NK-92 (cell line): ENCODE results near the gene C1RL.

Source experiments
- DNase-seq: peaks from one replicate; lab custom pipeline; 2025; ENCODE audit not compliant: unreplicated experiment; lab: John Stamatoyannopoulos, UW

The C1RL gene

DNA sequence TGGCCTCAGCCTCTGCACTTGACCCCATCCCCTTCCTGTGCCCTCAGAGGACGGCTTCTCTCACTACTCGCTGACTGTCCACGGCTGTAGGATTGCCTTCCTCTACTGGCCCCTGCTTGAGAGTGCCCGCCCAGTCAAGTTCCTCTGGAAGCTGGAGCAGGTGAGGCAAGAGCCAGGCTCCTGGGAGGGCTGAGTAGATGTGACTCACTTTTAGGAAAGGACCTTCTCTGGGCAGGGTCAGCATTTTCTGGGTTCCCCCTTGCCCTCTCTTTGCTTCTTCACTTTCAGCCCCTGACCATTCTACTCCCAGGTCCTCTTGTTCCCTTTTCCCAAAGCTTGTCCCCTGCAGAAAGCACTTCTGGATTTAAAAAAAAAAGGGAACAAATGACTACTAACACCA is 28.9 kb upstream of the C1RL start:
- DNase-seq, result no peak

DNA sequence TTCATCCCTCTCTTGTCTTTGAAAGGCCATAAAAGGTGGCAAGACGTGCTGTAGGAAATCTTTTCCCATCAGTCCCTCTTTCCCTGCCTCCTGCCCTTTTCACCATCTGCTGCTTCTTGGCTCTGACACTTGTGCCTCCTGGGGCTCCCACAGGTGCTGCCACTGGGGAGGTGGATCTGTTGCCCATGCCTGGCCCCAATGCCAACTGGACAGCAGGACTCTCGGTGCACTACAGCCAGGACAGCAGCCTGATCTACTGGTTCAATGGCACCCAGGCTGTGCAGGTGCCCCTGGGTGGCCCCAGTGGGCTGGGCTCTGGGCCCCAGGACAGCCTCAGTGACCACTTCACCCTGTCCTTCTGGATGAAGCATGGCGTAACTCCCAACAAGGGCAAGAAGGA is 27.7 kb upstream of the C1RL start:
- no peak for DNase-seq

DNA sequence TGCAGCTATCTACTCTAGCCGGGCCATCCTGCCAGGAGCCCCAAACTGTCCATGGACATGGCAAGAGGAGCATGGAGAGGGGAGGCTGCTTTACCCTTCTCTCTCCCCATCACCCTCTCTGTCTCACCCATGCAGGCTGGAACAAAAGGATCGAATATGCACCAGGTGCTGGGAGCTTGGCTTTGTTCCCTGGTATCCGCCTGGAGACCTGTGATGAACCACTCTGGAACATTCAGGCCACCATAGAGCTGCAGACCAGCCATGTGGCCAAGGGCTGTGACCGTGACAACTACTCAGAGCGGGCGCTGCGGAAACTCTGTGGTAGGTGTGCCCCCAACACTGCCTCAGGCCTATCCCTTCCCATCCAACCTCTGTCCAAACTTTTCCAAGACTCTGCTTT is 27.1 kb upstream of the C1RL start:
- DNase-seq, result no peak

DNA sequence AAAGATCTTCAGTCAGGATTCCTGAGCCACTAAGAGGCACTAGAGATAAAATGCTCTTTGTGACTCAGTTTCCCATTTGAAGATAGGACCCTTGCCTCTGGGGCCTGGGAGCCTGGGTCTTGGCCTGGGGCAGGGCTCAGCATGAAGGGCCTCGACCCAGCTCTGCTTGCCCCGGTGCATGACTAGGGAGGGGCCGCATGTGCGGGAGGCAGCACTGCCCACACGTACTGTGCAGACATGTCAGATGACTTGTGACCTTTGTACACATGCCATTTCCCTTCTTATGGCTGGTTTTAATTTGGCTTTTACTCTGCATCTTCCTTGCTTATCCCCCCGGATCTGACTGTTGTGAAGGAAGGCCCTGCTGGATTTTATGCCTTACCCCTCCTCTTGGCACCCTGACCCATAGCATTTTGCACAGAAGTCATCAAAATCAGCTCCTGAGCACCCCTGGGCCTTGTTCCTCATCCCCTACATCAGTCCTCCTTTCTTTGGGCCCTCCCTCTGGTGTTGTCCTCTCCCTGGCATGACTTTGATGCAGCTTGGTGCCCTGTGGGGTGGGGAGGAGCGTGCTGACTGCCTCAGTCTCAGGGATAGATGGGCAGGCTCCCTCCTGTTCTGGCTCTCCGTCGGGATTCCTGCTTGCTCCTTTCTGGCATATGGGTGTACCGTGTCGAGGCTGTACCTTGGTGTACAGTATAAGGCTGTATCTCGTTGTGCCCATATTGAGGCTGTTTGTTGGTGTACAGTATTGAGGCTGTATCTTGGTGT is 25.6 kb upstream of the C1RL start:
- DNase-seq, result no peak

DNA sequence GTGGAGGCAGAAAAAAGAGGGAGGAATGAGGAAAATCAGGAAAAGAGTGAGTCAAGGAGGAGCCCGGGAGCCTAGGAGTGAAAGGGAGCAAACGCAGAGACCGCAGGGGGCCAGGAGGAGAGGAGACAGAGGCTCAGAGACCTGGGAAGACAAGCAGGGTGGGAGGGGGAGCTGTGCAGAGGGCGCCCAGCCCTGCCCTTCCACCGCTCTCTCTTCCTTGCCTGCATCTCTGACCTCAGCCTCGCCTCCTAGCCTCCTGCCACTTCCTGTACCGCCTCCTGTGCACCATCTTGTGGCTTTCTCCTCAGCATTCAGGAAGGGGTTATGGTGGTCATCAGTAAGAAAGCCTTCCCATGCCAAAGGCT is 22.5 kb upstream of the C1RL start:
- DNase-seq, result no peak

DNA sequence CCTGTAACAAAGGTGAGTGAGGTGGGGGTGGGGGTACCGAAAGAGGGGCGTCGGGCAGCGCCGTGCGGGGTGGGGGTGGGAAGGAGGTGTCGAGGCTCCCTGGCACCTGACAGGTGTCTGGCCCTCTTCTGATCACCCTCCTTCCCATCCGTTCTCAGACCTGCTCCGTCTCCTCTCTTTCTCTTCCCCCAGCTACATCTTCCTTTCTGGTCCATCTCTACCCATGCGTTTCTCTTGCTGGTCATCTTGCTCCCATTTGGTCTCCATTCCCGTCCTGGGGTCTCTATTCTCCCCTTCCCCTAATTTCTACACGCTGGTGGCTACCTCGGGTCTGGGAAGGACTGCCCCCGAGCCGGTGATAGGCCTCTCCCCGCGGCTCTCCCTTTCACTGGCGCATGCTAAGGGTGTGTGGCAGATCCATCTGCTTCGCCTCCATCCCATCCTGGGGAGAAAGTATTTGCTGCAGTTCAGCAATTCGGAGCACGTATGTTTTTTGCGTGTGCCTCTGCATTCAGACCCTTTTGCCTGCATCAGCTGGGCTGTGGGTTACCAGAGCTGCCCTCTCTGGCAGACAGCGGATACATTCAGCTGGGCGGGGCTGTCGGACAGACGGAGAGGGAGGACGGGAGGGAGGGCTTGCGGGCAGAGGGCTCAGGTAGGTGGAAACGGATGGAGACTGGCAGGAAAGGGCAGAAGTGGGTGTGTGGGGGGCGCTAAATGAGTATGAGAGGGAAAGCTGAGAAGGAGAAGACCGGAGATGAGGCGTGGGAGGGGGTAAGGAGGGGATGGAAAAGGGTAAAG is 21.9 kb upstream of the C1RL start:
- no peak for DNase-seq

DNA sequence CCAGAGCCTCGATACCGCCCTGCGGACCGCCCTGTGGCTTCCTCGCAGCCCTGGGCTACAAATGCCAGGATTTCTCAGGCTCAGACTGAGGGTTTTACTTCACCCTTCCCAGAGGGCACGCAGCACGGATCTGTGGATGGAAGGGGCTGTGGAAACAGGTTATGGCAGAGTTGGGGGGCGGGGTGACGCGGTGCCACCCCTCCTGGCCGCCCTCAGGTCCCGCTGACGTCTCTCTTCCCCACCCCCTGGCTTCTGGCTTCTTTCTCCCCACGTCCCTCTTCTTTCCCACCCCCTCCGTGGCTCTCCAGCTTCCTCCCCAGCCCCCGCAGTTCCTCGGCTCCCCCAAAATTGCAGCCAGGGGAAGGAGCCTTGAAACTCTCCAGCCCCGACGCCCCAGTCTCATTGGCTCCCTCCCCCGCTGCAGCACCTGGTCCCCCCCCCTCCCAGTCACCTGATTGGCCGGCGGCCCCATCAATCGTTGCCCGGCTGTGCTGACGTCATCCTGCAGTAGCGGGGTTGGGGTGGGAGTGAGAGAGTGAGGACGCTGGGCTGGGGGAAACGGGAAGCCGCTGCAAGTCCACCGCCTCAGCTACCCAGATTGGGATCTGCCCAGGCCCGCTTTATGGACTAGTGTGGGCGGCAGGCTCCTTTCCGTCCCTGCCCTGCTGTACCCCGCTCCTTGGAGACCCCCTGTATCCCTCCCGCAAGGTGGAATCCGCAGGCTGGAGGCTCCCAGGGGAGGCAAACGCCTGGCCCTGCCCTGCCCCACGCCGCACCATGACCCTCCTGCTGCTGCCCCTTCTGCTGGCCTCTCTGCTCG is 21.1 kb upstream of the C1RL start, which contains the start of gene CLSTN3:
Gene CLSTN3 (plus strand): TSS at position 500 of the 820 bp plus-strand sequence. CDS start 278 bp downstream, at position 778.
- DNase-seq, result peak; percentile 30

DNA sequence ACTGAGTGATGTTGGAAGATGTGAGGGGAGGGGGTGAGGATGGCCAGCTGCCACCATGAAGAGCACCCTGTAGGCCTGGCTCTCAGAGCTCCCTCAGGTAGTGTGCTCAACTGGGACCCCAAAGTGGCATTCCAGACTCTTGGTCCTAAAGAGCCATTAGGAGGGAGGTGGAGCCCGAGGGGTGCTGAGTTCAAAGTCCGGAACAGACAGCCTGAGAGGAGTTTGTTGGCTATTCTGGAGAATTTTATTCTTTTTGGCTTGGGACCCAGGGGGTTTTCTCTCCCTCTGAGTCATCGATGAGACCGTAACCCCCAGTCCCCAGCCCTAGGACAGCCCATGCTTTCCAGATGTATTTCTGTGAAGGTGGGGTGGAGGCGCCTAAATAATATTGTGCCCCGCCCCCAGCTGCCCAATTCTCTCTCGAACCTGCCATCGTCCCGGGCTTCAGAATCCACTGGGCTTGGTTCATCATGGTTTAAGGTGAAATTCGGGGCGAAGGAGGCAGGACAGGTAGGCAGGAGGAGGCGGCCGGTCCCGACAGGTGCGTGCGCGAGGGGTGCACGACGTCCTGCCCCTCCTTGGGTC is 20.4 kb upstream of the C1RL start:
- no peak for DNase-seq

DNA sequence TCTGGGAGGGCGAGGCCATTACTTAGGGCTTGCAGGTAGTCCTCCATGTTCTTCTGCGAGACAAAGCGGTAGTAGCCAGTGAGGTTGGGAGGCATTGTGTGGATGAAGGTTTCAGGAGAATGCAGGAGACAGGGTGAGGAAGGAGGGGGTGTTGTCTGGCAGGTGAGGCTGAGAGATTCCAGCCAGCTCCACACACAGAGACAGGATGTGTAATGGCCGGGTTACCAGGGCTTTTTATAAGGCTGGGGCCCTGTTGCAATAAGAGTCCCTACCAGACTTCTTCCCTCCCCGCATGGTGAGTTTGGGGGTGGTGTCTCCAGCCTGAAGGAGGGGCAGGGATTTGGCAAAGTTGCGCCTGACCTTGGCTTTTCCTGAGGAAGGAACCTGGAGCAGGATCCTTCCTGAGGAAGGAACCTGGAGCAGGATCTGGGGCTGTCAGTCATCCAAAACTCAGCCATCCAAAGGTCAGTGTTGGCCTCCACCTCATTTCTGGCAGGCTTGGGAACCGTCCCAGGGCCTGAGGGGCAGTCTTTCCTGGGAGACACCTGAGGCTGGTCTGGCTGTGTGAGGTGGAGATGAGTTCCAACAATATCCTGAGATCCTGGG is 19.8 kb upstream of the C1RL start, which contains the start of gene RBP5:
Gene RBP5 (minus strand): TSS at position 209 of the 606 bp plus-strand sequence. CDS start 114 bp downstream, at position 95.
- DNase-seq, result no peak

DNA sequence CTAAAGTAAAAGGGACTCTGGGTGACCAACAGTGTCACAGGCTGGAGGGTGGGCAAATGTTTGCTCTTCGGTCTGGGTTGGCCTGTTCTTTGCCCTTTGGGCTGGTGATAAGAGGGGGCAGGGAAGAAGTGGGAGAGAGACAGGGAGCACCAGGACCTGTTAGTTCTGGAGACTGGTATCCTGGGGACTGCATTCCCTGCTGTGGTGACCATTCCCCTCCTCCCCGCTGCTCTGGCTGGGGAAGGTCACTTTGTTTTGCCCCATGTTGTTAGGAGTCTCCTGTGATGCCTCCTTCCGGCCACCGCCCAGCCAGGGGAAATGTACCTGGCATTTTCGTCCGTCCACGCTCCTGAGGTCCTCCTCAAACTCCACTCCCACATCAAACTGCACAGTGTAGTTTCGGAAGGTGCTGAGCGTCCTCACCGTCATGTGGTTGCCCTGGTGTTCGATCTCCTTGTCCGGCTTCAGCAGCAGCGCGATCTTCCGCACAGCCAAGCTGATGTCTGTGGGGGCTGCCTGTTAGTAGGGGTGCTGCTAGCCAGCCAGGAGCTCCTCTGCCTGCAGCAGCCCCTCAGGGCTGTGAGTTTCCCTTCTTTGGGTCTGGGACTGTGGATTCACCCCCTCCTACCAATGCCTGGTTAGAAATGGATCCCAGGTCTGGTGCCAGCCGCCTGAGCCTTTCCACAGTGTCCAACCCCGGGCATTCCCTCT is 19.1 kb upstream of the C1RL start:
- no peak for DNase-seq

DNA sequence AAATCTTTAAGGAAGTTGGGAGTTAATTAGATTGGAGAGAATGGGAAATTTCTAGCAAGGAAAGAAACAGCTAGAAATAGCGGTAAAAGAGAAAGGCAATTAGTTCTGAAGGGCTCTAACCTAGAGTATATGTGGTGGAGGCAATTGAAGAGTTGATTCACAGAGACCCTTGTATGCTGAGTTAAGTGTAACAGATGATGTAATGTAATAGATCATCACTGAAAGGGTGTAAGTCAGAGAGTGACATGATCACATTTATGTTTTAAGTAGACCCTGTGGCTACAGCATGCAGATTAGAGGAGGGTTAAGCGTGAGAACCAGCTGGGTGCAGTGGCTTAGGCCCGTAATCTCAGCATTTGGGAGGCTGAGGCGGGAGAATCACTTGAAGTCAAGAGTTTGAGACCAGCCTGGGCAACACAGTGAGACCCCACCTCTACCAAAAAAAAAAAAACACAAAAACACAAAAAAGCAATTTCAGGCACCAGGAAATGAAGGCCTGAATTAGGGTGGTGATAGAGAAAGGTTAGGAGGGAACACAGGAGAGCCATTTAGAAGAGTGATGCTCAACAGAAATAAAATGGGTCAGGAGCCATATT is 16.7 kb upstream of the C1RL start:
- no peak for DNase-seq

DNA sequence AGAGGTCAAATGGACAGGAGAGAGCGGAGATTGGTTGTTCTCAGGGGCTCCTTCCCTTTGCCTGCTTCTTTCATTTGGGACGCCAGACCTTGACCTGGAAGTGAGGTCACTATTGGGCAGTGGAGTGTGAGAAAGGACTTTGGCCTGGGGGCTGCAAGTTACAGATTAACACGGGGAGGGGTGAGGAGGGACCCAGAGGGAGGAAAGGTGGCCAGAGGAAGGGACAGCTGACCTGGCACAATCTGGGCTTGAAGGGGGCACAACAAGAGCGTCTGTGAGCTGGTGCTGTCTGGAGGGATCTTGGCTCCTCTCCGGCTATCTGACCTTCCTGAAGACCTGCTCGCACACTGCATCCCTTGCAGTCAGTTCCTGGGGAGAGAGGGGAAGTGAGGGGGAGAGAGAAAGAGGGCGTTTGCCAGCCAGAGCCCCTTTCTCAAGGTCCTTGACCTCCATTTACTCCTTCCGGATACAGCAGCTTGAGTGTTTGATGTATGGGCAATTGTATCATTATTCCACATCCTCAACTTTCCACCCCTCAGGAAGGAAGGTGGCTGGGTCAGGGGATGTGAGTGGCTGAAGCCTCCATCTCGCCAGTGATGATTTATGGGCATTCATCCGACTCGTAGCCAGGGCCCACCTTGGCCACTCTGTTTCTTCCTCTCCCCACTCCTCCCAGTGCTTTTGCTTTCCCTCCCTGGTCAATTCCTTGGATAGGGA is 14.9 kb upstream of the C1RL start:
- DNase-seq, result no peak

DNA sequence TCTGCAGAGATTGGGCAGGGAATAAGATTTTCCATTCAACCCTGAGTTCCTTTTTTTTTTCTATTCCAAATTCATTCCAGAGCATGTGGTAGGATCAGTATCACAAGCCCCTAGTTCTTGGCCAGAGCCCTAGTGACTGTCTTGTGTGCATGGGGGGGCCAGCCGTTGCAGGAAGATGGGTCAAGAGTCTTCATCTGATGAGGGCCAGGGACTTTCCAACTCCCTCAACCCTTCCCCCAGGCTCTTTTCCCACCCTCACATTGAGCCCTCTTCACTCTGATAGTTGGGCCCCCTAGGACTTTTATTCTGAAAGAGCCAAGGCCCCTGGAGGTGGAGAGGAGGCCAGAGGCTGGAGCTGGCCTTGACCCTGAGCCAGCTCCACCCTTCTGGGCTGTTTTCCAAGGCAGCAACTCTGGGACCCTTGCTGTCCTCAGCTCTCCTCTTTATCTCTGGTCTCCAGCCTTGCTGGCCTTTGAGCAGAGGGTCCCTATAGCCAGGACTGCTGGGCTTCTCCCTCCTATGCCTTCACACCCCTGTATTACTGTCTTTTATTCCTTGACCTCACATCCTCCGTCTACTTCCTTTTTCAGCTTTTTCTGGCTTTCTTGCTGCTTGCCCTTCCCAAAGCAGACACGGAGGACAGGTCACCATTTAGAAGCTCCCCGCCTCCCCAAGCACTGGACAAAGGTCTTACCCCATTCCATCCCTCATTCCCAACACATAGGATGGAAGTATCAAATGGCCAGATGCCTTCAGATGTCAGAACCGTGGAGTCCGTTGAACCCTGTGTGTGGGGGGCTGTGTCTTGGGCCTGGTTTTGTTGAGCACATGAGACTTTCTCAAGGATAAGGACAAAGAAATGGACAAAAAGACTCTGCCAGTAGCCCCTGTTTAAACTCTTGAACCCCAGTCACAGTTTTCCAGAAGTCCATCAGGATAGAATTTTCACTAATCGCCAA is 14.1 kb upstream of the C1RL start:
- DNase-seq, result no peak

DNA sequence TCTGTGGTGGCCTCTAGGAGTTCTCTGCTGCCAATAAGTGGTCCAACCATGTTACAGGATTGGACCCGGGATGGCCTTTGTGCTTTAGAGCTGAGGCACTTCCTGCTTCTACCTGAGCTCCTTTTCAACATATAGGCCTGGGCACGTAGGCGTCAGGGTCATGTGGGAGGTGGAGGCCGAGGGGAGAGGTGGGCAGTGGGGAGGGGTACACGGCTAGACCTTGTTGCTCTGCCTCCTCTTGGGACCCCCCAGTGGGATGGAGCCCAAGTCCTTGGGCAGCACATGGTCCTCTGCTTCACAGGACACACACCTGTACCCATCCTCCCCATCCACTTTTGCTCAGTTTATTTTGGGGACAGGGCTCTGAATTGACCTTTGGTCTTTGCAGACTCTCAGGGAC is 12.3 kb upstream of the C1RL start:
- DNase-seq, result no peak

DNA sequence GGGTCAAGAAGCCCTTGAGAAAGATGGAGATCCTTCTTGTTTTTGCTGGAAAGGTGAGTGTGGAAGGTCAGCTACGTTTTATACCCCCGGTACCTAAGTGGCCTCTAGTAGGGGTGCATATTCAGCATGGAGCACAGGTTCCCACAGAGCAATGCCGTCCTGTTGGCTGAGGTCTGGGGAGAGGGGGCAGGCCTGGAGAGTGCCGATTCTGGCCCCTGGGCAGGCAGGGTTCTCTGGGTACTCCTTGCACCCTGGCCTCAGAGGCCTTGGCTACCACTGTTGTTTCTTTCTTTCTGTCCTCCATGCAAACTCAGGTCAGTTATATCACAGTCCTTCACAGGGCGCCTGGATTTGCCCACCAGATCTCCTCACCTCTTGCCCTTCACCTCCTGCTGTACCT is 11.2 kb upstream of the C1RL start:
- no peak for DNase-seq

DNA sequence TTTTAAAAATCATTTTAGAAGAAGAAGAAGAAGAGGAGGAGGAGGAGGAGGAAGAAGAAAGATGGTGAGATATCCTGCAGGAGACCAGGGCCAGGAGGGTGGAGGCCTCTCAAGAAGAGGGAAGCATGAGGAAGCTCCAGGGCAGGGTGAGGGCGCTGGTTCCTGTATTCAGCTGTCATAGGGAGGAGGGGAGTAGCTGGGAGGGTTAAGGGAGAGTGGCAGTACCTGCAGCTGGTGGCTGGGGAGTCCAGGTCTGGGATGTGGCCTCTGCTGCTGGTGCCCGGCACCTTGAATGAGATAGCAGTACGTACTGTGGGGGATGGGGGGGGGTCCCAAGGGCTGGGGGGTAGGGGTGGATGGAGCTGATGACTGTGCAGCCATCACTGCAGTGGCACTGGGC is 9.9 kb upstream of the C1RL start:
- no peak for DNase-seq

DNA sequence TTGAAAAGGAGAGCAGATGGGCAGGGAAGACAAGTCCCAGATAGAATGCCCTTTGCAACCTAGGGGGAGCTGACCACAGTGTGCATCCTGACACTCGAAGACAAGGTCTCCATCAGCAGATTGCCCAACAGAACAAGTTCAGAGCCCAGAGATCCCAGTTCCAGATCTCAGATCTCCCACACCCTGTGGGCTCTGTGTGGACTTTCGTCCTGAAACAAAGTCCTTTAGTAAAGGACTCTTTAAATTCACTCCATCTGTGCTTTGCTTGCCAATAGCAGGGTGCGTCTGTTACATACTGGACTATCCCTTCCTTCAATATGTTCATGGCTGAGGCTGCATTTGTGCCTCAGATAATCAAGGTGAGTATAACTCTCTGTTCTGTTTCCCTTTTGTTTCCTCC is 8.7 kb upstream of the C1RL start:
- DNase-seq, result no peak

DNA sequence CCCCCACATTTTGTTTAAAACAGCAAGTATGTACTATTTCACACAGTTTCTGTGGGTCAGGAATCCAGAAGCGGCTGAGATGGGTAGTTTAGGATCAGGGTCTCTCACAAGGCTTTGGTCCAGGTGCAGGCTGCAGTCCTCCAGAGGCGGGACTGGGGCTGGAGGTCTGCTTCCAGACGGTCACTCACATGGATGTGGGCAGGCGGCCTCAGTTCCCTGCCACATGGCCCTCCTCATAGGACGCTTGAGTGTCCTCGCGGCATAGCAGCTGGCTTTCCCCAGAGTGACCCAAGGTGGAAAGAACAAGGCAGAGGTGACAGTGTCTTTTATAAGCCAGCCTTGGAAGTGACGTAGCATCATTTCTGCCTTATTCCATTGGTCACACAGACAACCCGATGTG is 7.9 kb upstream of the C1RL start:
- no peak for DNase-seq
